A673 (cell line): ENCODE results near the gene SMYD3. TPM values are rescaled to one million over a fixed set of nuclear protein-coding genes. Genes with fewer than 3 reads are reported as not detected.

Experiments used
- BruUV-seq: library from RNA; stranded (reverse); fragments of 400-500 nt; replicated peaks from 2 replicates; lab custom pipeline; 2021; lab: Mats Ljungman, UMichigan
- CTCF ChIA-PET: fragments of 300-600 bp; sonication (Branson Sonifier 250); formaldehyde crosslinking; loops from one replicate; lab custom pipeline; 2022; ENCODE audit warnings: antibody characterized with exemption; lab: Charles Lee
- POLR2A ChIA-PET: fragments of 300-600 bp; sonication (Branson Sonifier 250); formaldehyde crosslinking; loops from one replicate; lab custom pipeline; 2022; ENCODE audit warnings: antibody characterized with exemption; ENCODE audit not compliant: low non-redundant PET; lab: Charles Lee
- DNase-seq: peaks from one replicate; pipeline ENCODE4 v3.0.0-alpha.2; 2015; ENCODE audit warnings: low spot score
- H3K27ac ChIP-seq: fragments of 200-600 bp; sonication (generic); 2 replicates; pipeline ENCODE4 v1.5.1; 2016; ENCODE audit warnings: mixed run types, low read depth, mild to moderate bottlenecking, mixed read lengths, antibody characterized with exemption, low read length; ENCODE audit not compliant: poor library complexity, severe bottlenecking
- H3K27me3 ChIP-seq: fragments of 200-600 bp; sonication (generic); replicated peaks from 2 replicates; pipeline ENCODE4 v1.6.1; 2017; ENCODE audit warnings: mixed run types, low read depth, mild to moderate bottlenecking, mixed read lengths, antibody characterized with exemption, low read length; ENCODE audit not compliant: insufficient read depth, poor library complexity
- H3K36me3 ChIP-seq: fragments of 200-600 bp; sonication (generic); 2 replicates; pipeline ENCODE4 v1.6.1; 2016; ENCODE audit warnings: mixed run types, mild to moderate bottlenecking, mixed read lengths, antibody characterized with exemption, low read length; ENCODE audit not compliant: insufficient read depth, poor library complexity, severe bottlenecking
- H3K4me1 ChIP-seq: fragments of 200-600 bp; sonication (generic); 2 replicates; pipeline ENCODE4 v1.6.1; 2017; ENCODE audit warnings: mixed run types, mild to moderate bottlenecking, mixed read lengths, antibody characterized with exemption, low read length; ENCODE audit not compliant: insufficient read depth, poor library complexity, severe bottlenecking
- H3K4me3 ChIP-seq: fragments of 200-600 bp; sonication (generic); 2 replicates; pipeline ENCODE4 v1.5.1; 2016; ENCODE audit warnings: low read depth, mixed run types, mild to moderate bottlenecking, mixed read lengths, low read length; ENCODE audit not compliant: poor library complexity, severe bottlenecking
- H3K9me3 ChIP-seq: fragments of 200-600 bp; sonication (generic); 2 replicates; pipeline ENCODE4 v1.6.1; 2016; ENCODE audit warnings: mixed run types, low read depth, mild to moderate bottlenecking, mixed read lengths, antibody characterized with exemption, low read length; ENCODE audit not compliant: poor library complexity, severe bottlenecking
- CTCF ChIP-seq: fragments of 300-800, 200-600 bp; sonication (generic); conservative IDR thresholded peaks from 2 replicates; pipeline ENCODE4 v1.5.1; 2017; ENCODE audit warnings: low read depth, mild to moderate bottlenecking, antibody characterized with exemption, low read length, moderate library complexity, mixed read lengths
- EZH2 ChIP-seq: fragments of 200-600 bp; sonication (generic); IDR thresholded peaks from 2 replicates; pipeline ENCODE4 v1.6.1; 2017; ENCODE audit warnings: borderline replicate concordance, low read depth, mild to moderate bottlenecking, mixed read lengths, antibody characterized with exemption, low read length; ENCODE audit not compliant: poor library complexity, severe bottlenecking
- intact Hi-C: fragments of 100-400 bp; cut with micrococcal nuclease; formaldehyde crosslinking; loops from one replicate; pipeline ENCODE4 v1.10.0; 2022; ENCODE audit not compliant: unreplicated experiment
- total RNA-seq: library from RNA; stranded (reverse); gene quantifications from 2 replicates; pipeline ENCODE4 v1.2.3, GENCODE V29; 2021

Gene SMYD3
- total RNA-seq, 1 experiment from 2014 or later = 29.0 TPM

GRCh38 chr1:246069581-246069980, 437.5 kb downstream of the SMYD3 start:
- no peak overlapping the region for H3K4me3 ChIP-seq
- POLR2A ChIA-PET = no interaction called here
- no peaks in the 10 kb centered on the region for H3K27me3 ChIP-seq
- H3K9me3 ChIP-seq = no peaks in the 10 kb centered on the region
- H3K36me3 ChIP-seq = no peaks in the 10 kb centered on the region
- H3K27ac ChIP-seq = no peak overlapping the region
- intact Hi-C loops = no loop called here
- no peaks in the 10 kb centered on the region for H3K4me1 ChIP-seq
- BruUV-seq = no TSS peak
- CTCF ChIA-PET = no interaction called here
- no peak for TF ChIP-seq EZH2
- no peak for DNase-seq

DNA sequence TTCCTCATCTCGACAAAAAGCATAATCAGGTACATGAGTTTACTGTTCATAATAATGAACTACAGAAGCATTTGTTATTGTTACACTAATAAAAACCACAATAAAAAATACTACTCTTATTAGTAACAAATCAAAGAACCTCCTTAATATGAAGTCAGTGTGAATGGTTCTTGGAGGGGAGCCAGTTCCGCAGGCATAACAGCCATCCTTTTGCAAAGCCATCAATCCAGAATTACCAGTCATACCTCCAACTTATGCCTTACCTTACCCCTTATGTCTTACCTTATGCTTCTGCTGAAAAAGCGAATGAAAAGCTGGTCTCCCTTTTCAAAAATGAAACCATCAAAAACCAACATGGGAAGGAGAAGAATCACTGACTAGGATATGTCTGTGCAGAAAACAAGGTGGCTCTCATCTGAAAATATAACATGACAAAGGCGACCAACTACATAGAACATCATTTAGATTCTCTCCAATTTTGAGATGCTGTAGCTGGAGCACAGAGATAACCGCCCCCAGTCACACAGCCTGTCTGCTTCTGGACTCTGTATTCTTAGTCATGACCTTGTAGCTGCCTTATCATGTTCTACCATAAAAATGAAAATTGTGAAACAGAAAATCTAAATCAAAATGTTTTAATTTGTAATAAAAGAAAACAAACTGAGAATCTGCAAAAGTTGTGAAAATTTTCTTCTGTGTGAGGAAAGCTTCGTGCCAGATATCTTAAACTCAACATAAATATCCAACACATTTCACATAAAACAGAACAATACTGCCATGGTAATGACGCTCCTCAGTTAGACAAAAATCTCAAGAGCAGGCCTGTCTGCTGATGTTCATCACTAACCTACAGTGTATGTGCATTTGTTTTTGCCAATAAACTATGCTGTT, 438.2 kb downstream of the SMYD3 start:
- no peak for DNase-seq
- H3K36me3 ChIP-seq = no peaks in the 10 kb centered on the region
- H3K9me3 ChIP-seq = no peaks in the 10 kb centered on the region
- H3K27me3 ChIP-seq = no peaks in the 10 kb centered on the region
- no peak overlapping the region for H3K27ac ChIP-seq
- ChIA-PET POLR2A (no interaction called here), CTCF (no interaction called here)
- H3K4me3 ChIP-seq = no peak overlapping the region
- no peaks in the 10 kb centered on the region for H3K4me1 ChIP-seq
- TF ChIP-seq EZH2 (no peak), CTCF (no peak)
- intact Hi-C loops = no loop called here
- no TSS peak for BruUV-seq

GRCh38 chr1:246068217-246068512, 438.9 kb downstream of the SMYD3 start:
- ChIA-PET POLR2A (no interaction called here), CTCF (no interaction called here)
- Histone ChIP-seq H3K4me3 (no peak overlapping the region), H3K4me1 (no peaks in the 10 kb centered on the region), H3K9me3 (no peaks in the 10 kb centered on the region), H3K27me3 (no peaks in the 10 kb centered on the region), H3K36me3 (no peaks in the 10 kb centered on the region), H3K27ac (no peak overlapping the region)
- TF ChIP-seq CTCF (no peak), EZH2 (no peak)
- BruUV-seq = no TSS peak
- no peak for DNase-seq
- intact Hi-C loops = no loop called here
